ENCODE results near the gene USH1G.
"Not testable (repeated sequence)": the region's sequence is repeated elsewhere in the genome, so short reads cannot be mapped to it uniquely, and the experiment has no call there.

DNA sequence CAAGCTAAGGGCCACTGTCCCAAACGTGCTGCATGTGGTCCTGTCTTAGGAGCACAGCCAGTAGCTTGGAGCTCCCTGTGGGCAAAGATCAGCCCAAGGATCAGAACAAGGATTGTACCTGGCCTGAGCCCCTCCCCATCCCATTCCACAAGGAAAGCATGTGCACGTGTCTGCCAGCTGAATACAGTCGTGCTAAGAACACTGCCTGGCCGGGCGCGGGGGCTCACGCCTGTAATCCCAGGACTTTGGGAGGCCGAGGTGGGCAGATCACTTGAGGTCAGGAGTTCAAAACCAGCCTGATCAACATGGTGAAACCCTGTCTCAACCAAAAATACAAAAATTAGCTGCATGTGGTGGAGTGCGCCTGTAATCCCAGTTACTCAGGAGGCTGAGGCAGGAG, 53.0 kb downstream of the USH1G start:
- not testable (repeated sequence) for TF ChIP-seq POLR2A, POLR2AphosphoS5 (IDR thresholded peaks at IDR 0.05)
- TF ChIP-seq, protein P1, sequence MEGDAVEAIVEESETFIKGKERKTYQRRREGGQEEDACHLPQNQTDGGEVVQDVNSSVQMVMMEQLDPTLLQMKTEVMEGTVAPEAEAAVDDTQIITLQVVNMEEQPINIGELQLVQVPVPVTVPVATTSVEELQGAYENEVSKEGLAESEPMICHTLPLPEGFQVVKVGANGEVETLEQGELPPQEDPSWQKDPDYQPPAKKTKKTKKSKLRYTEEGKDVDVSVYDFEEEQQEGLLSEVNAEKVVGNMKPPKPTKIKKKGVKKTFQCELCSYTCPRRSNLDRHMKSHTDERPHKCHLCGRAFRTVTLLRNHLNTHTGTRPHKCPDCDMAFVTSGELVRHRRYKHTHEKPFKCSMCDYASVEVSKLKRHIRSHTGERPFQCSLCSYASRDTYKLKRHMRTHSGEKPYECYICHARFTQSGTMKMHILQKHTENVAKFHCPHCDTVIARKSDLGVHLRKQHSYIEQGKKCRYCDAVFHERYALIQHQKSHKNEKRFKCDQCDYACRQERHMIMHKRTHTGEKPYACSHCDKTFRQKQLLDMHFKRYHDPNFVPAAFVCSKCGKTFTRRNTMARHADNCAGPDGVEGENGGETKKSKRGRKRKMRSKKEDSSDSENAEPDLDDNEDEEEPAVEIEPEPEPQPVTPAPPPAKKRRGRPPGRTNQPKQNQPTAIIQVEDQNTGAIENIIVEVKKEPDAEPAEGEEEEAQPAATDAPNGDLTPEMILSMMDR (IDR thresholded peaks at IDR 0.05), result not testable (repeated sequence)
